ENCODE measurements around the gene C9orf152.

Gene C9orf152

GRCh38 chr9:110178281-110178680 is 29.7 kb downstream of the C9orf152 start:
- no peak for DNase-seq

GRCh38 chr9:110175275-110175968 is 32.5 kb downstream of the C9orf152 start:
- DNase-seq, result no peak

- DNase-seq, result no peak
These were observed 34.7 kb downstream of the C9orf152 start for GRCh38 chr9:110173322-110173642.

- DNase-seq, result no peak
These were observed 37.4 kb downstream of the C9orf152 start for GRCh38 chr9:110170357-110171257.

DNA sequence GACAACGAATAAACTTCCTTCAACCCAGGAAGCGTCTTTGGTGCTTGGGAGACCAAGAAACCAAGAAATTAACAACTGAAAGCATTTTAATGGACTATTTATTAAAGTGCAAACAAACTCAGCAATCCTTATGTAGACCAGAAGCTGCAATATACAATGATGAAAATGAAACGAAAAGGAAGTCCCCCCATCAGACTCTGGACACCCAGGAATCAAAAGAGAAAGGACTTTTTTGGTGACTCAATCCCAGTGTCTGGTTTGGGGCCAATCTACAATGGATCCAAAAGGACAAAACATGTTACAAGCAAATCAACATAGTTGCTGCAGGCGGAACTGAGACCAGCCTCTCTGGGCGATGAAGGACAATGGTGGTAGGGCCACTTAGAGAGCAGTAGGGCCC is 39.5 kb downstream of the C9orf152 start:
- no peak for DNase-seq

DNA sequence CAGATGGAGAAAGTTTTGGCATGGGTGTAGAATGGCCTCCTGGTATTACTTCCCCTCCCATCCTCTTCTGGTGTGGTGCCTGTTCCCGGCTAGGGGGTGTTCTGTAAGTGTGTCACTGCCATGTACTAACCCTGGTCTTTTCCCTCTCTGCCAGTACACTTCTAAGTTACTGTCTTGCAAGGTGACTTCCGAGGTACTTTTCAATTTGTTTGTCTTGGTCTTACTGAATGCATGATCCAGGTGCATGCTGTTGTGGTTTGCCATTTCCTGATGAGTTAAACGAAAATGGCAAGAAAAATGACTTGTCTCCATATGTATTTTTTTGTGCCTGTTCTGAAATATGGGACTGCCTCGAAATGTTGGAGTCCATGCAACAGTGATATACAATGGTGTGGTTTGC is 46.0 kb downstream of the C9orf152 start:
- DNase-seq, result no peak

GRCh38 chr9:110160685-110161084 is 47.3 kb downstream of the C9orf152 start:
- no peak for DNase-seq

- DNase-seq, result no peak
These were observed 47.8 kb downstream of the C9orf152 start for GRCh38 chr9:110160123-110160522.

GRCh38 chr9:110157823-110158664 is 49.9 kb downstream of the C9orf152 start:
- DNase-seq, result no peak

- no peak for DNase-seq
These were observed 51.1 kb downstream of the C9orf152 start for GRCh38 chr9:110156902-110157301.

- no peak for DNase-seq
These were observed 51.5 kb downstream of the C9orf152 start for GRCh38 chr9:110156416-110156815.

- no peak for DNase-seq
These were observed 52.2 kb downstream of the C9orf152 start for GRCh38 chr9:110155751-110156150.

DNA sequence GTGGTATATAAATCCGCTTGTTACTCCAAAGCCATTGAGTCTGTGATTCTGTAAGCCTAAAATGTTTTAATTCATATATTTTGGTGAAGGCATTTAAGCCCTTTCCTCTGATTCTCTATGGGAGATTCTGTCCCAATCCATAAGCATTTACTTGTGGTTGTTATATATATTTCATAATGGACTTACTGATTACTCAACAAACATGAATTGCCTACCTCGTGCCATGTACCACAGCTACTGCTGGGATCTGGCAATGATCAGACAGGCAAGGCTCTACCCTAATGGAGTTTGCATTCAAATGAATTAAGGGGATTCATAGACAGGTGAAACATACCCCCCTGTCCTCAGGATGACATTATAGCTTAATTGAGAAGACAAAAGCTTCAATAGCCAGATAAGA is 54.5 kb downstream of the C9orf152 start:
- DNase-seq, result no peak

DNA sequence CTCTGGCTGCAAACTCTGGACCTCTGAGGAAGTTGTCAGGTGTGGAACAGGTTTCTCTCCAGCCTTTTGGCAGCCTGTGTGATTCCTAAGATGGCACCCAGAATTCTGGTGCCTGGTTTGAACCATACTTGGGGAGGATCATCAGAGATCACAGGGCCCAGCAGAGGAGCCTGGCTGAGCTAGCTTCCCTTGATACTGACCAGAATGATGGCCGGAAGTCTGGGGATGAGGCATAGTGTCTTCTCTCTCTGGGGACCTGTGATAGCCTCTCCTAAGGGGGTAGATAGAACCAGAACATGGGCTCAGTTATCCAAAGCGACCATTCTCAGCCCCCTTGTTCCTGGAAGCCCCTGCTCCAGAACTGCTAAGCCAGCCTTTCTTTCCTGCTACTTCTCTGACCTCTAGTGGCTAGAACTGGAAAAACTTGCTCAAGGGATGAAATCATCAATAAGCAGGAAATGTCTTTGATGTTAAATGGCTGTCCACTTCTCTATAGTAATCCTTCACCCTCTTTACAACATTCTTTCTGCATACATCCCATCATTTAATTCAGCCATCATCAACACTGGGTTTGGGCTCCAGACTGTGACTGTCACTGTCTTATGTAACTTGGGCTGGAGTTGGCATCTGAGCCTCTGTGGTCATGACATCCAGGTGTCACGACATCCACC is 55.1 kb downstream of the C9orf152 start:
- DNase-seq, result no peak
